ENCODE measurements around the gene STK32C.
A peak's percentile ranks its signal among the peaks of the same experiment; 100 is the strongest.
"Not testable (repeated sequence)": the region's sequence is repeated elsewhere in the genome, so short reads cannot be mapped to it uniquely, and the experiment has no call there.

The STK32C gene

GRCh38 chr10:132336919-132337407 is 29.2 kb upstream of the STK32C start:
- DNase-seq = no peak

- no peak for DNase-seq
These were observed 28.5 kb upstream of the STK32C start for GRCh38 chr10:132336064-132336746.

GRCh38 chr10:132335189-132336063 is 27.7 kb upstream of the STK32C start:
- no peak for DNase-seq

GRCh38 chr10:132334631-132335188 is 27.0 kb upstream of the STK32C start:
- no peak for DNase-seq

- DNase-seq = no peak
These were observed 25.6 kb upstream of the STK32C start for GRCh38 chr10:132333386-132333785.

GRCh38 chr10:132332433-132332754 is 24.6 kb upstream of the STK32C start:
- DNase-seq = no peak

GRCh38 chr10:132331601-132332432 is 24.1 kb upstream of the STK32C start, which contains the start of gene LRRC27:
LRRC27 (plus strand) TSS chr10:132332193; CDS start chr10:132333525, 1,332 bp downstream.
- DNase-seq = peak; percentile 100

GRCh38 chr10:132330486-132330833 is 22.7 kb upstream of the STK32C start:
- DNase-seq = no peak

- DNase-seq = no peak
These were observed 22.1 kb upstream of the STK32C start for GRCh38 chr10:132329565-132330485.

GRCh38 chr10:132328738-132329137 is 21.0 kb upstream of the STK32C start:
- no peak for DNase-seq

- no peak for DNase-seq
These were observed 20.4 kb upstream of the STK32C start for GRCh38 chr10:132328106-132328505.

GRCh38 chr10:132326925-132327324 is 19.2 kb upstream of the STK32C start:
- no peak for DNase-seq

GRCh38 chr10:132326344-132326889 is 18.7 kb upstream of the STK32C start:
- no peak for DNase-seq

GRCh38 chr10:132324186-132324585 is 16.4 kb upstream of the STK32C start:
- no peak for DNase-seq

- DNase-seq = no peak
These were observed 14.9 kb upstream of the STK32C start for GRCh38 chr10:132322586-132323048.

GRCh38 chr10:132321726-132322125 is 14.0 kb upstream of the STK32C start:
- DNase-seq = no peak

- no peak for DNase-seq
These were observed 13.1 kb upstream of the STK32C start for GRCh38 chr10:132320654-132321469.

- DNase-seq = no peak
These were observed 12.3 kb upstream of the STK32C start for GRCh38 chr10:132319853-132320653.

GRCh38 chr10:132317477-132317876 is 9.7 kb upstream of the STK32C start:
- not testable (repeated sequence) for DNase-seq

- DNase-seq = no peak
These were observed 8.4 kb upstream of the STK32C start for GRCh38 chr10:132316133-132316532.
